Measurements from ENCODE around the gene ZNF550. TPM values are rescaled to one million over a fixed set of nuclear protein-coding genes. Genes with fewer than 3 reads are reported as not detected.

The ZNF550 gene
- polyA plus RNA-seq, 1 donor (not counting 4 experiments of a cell fraction or from before 2014, with no cell fraction given) = 7.3 TPM

- H3K4me1 ChIP-seq (ENCODE audit: control insufficient read depth, extremely low read depth, insufficient read depth, low read length) = no peaks in the 10 kb centered on the region
- peaks cover 62% of the 10 kb centered on the region for H3K9me3 ChIP-seq (ENCODE audit: control insufficient read depth, low read depth, low read length)
- no peaks in the 10 kb centered on the region for H3K27me3 ChIP-seq (ENCODE audit: control insufficient read depth, extremely low read depth, insufficient read depth, low read length)
- H3K9me1 ChIP-seq (ENCODE audit: control insufficient read depth, extremely low read depth, insufficient read depth, low read length) = no peaks in the 10 kb centered on the region
- peaks cover 17 to 29% of the 10 kb centered on the region in 2 experiments for H3K36me3 ChIP-seq (ENCODE audit: control insufficient read depth in 2 of 2, extremely low read depth in 1 of 2, insufficient read depth in 2 of 2, low read length in 2 of 2)
- no peak overlapping the region for H2AFZ ChIP-seq (ENCODE audit: control insufficient read depth, low read length)
- DNase-seq (ENCODE audit: low read depth, low spot score) = no peak
- no peak overlapping the region for H3K9ac ChIP-seq (ENCODE audit: control insufficient read depth, extremely low read depth, insufficient read depth, low read length)
- H3K4me3 ChIP-seq (ENCODE audit: control insufficient read depth in 2 of 3, extremely low read depth in 1 of 3, insufficient read depth in 2 of 3, low read depth in 1 of 3, low read length in 3 of 3) = no peak overlapping the region
- H3K27ac ChIP-seq (ENCODE audit: control insufficient read depth, insufficient read depth, low read length) = no peak overlapping the region
- no peaks in the 10 kb centered on the region for H3K79me2 ChIP-seq (ENCODE audit: control insufficient read depth, insufficient read depth, low read length)
- H3K4me2 ChIP-seq (ENCODE audit: control insufficient read depth, extremely low read depth, insufficient read depth, low read depth, low read length) = no peak overlapping the region
- no peaks in the 10 kb centered on the region for H4K20me1 ChIP-seq (ENCODE audit: control insufficient read depth, extremely low read depth, insufficient read depth, low read length)
- no peak for FAIRE-seq
- dilution Hi-C loops (cut with MboI; ENCODE audit: extremely low pct_ligation_motif_present, low sequenced_read_pairs) = no loop called here
- no peak for TF ChIP-seq CTCF (optimal IDR thresholded peaks at IDR 0.05 in 1 of 3, IDR thresholded peaks at IDR 0.05 in 1 of 3, conservative IDR thresholded peaks at IDR 0.05 in 1 of 3; ENCODE audit: extremely low read depth in 1 of 3, insufficient read depth in 2 of 3, low read length in 3 of 3)
- TF ChIP-seq EZH2 (IDR thresholded peaks at IDR 0.05; ENCODE audit: low read length) = no peak
Observed at GRCh38 chr19:57570707-57571106, 11.0 kb upstream of the ZNF550 start.

- Histone ChIP-seq H3K9me1 (ENCODE audit: control insufficient read depth, extremely low read depth, insufficient read depth, low read length) (no peaks in the 10 kb centered on the region), H3K4me3 (ENCODE audit: control insufficient read depth in 2 of 3, extremely low read depth in 1 of 3, insufficient read depth in 2 of 3, low read depth in 1 of 3, low read length in 3 of 3) (no peak overlapping the region), H3K27ac (ENCODE audit: control insufficient read depth, insufficient read depth, low read length) (no peak overlapping the region), H3K79me2 (ENCODE audit: control insufficient read depth, insufficient read depth, low read length) (no peaks in the 10 kb centered on the region), H3K4me1 (ENCODE audit: control insufficient read depth, extremely low read depth, insufficient read depth, low read length) (no peaks in the 10 kb centered on the region), H4K20me1 (ENCODE audit: control insufficient read depth, extremely low read depth, insufficient read depth, low read length) (no peaks in the 10 kb centered on the region), H3K36me3 (ENCODE audit: control insufficient read depth in 2 of 2, extremely low read depth in 1 of 2, insufficient read depth in 2 of 2, low read length in 2 of 2) (no peaks in the 10 kb centered on the region), H3K9ac (ENCODE audit: control insufficient read depth, extremely low read depth, insufficient read depth, low read length) (no peak overlapping the region), H3K9me3 (ENCODE audit: control insufficient read depth, low read depth, low read length) (peaks cover 28% of the 10 kb centered on the region), H3K4me2 (ENCODE audit: control insufficient read depth, extremely low read depth, insufficient read depth, low read depth, low read length) (no peak overlapping the region), H2AFZ (ENCODE audit: control insufficient read depth, low read length) (no peak overlapping the region), H3K27me3 (ENCODE audit: control insufficient read depth, extremely low read depth, insufficient read depth, low read length) (no peaks in the 10 kb centered on the region)
- FAIRE-seq (no peak), DNase-seq (ENCODE audit: low read depth, low spot score) (no peak)
- dilution Hi-C loops (cut with MboI; ENCODE audit: extremely low pct_ligation_motif_present, low sequenced_read_pairs) = no loop called here
- TF ChIP-seq CTCF (optimal IDR thresholded peaks at IDR 0.05 in 1 of 3, IDR thresholded peaks at IDR 0.05 in 1 of 3, conservative IDR thresholded peaks at IDR 0.05 in 1 of 3; ENCODE audit: extremely low read depth in 1 of 3, insufficient read depth in 2 of 3, low read length in 3 of 3) (no peak), EZH2 (IDR thresholded peaks at IDR 0.05; ENCODE audit: low read length) (no peak)
Observed at GRCh38 chr19:57566396-57567265, 7.0 kb upstream of the ZNF550 start.

Data from keratinocyte (primary cell).